Stimulated activated CD8-positive, alpha-beta memory T cell treated with anti-CD3 and anti-CD28 coated beads, Interleukin-4, amount 100 ng/mL, for 48 hours (primary cell): ENCODE measurements around the gene TAPBPL.
"Not testable (repeated sequence)": the region's sequence is repeated elsewhere in the genome, so short reads cannot be mapped to it uniquely, and the experiment has no call there.

Source experiments
- DNase-seq: peaks from one replicate; pipeline ENCODE4 v3.0.0-alpha.2; 2020

TAPBPL gene

DNA sequence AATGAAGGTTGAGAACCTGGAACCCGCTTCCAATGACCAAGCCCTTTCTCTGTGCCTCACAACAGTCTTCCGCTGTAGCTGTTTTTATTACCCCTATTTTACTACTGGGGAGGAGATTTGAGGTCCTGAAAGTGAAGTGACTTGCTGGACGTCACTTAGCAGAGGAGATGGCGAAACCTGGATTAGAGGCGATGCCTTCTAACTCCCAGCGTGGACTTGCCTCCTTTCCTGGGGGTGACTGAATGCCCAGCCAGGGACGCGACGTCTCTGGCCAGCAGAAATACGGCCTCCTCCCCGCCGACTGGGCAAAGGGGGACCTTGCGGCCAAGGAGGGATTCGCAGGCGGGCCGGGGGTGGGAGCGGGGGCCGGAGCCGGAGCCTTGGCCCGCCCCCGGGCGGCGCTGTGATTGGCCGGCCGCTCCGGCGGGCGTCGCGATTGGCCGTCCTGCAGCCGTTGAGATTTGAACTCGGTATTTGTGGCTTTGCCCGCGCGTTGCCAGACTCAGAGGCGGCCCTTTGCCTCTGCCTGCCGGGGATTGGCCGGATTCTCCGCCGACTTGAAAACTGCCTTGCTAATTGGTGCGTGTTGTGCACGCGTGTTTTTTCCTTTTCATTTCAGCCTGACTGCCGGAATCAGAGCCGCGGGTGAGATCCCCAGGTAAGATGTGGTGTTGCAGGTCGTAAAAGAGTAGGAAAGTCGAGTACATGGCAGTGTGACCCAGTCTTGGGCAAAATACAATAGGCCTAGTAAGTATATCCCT is 41.8 kb downstream of the TAPBPL start, which contains the start of gene NCAPD2:
Gene NCAPD2, plus strand, starts transcription at position 606 of the 761 bp plus-strand sequence. CDS start 997 bp downstream, outside the sequence.
- peak; percentile 95 for DNase-seq

DNA sequence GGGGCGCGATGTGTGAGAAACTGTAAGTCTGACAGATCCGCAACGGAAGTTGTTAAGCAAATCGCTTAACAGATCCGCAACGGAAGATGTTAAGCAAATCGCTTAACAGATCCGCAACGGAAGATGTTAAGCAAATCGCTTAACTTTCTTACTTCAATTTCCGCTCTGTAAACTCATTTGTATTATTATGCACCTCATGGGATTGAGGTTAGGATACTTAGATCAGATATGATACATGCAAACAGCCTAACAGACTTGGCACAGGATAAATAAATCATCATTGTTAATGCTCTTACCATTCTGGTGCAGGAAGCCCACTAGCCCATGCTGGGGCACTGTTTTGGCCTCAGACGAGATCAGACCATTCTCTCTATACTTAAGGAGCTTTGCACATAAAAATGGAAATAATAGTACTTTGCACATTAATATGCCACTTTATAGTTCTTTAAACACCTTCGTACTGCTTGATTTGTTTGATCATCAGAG is 42.5 kb downstream of the TAPBPL start:
- peak; percentile 35 for DNase-seq

DNA sequence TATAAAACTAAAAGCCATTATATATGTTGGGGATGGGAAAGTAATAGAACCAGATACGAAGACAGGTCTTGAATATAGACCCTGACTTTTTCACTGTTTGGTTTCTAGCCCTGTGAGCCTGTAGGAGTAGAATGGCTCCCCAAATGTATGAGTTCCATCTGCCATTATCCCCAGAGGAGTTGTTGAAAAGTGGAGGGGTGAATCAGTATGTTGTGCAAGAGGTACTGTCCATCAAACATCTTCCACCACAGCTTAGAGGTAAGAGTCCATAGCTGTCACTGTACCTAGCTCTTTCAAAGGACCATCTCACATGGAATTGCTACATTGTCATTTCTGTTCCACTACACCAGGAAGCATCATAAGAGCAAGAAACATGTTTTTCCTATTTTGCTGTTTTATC is 43.1 kb downstream of the TAPBPL start:
- no peak for DNase-seq

DNA sequence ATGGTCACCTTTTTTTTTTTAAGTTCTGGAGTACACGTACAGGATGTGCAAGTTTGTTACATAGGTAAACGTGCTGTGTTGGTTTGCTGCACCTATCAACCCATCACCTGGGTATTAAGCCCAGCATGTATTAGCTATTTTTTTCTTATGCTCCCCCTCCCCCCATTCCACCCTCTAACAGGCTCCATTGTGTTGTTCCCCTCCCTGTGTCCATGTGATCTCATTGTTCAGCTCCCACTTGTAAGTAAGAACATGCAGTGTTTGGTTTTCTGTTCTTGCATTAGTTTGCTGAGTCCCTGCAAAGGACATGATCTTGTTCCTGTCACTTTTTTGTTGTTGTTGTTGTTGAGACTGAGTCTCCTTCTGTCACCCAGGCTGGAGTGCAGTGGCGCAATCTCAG is 45.4 kb downstream of the TAPBPL start:
- not testable (repeated sequence) for DNase-seq

DNA sequence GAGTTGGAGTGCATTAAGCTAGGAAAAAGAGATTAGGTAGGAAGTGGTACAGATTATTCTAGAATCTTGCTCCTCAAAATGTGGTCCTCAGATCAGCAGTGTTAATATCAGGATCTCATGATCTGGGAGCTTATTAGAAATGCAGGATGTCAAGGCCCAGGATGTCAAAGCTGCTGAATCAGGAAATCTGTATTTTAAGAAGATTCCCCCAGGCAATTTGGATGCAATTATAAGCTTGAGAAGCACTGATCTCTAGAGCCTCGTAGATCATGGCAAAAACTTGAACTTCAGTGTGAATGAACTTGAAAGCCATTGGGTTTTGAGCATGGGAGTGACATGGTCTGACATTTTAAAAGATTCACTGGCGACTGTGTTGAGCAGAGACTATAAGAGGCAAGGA is 48.6 kb downstream of the TAPBPL start:
- DNase-seq = no peak

DNA sequence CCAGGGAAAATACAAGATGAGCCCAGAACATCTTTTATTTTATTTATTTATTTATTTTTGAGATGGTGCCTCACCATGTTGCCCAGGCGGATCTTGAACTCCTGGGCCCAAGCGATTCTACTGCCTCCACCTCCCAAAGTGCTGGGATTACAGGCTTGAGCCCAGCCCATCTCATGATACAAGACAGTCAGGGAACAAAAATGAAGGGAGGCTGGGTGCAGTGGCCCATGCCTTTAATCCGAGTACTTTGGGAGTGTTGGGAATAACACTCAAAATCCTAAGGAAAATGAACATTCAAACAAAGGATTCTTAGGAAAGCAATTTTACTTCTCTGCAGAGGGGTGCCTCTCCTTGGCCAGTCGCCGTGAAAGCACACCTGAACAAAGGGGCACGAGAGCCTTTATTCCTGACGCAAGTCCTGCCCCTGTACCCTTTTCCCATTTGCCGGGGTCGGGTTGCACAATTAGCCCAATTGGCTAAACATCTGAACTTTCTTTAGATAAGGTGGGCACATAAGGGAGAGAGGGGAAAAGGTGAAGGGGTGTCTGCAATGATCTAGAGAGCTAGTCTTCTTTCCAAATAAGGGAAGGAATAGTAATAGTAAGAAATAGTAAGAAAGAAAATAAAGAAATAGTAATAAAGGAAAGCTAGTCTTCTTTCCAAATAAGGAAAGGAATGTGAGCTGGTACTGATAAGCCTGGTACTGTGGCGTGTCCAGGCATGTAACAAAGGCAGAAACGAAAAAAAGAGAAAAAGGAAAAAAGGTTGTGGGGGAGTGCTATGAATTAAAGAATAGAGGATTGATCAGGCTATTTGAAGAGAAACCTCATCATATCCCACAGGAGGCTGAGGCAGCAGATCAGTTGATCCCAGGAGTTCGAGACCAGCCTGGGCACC is 55.5 kb downstream of the TAPBPL start:
- no peak for DNase-seq

DNA sequence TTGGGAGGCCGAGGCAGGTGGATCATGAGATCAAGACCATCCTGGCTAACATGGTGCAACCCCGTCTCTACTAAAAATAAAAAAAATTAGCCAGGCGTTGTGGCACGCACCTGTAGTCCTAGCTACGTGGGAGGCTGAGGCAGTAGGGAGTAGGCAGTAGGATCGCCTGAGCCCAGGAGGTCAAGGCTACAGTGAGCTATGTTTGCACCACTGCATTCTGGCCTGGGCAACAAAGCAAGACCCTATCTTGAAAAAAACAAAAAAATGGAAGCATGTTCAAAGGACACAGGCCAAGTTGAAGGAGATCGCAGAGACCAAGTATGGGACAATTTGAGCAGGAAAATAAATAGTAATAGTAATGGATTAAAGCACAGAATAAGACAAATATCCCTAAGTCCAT is 56.2 kb downstream of the TAPBPL start:
- no peak for DNase-seq
